ENCODE results near the gene TMEM101. TPM values are rescaled to one million over a fixed set of nuclear protein-coding genes. Genes with fewer than 3 reads are reported as not detected.
A peak's percentile ranks its signal among the peaks of the same experiment; 100 is the strongest.

TMEM101 gene
- total and polyA plus RNA-seq, 2 of the 13 experiments (the other 11 are each of a cell fraction or from before 2014, with no cell fraction given): 72.0 to 100 TPM

- TF ChIP-seq, protein P1, sequence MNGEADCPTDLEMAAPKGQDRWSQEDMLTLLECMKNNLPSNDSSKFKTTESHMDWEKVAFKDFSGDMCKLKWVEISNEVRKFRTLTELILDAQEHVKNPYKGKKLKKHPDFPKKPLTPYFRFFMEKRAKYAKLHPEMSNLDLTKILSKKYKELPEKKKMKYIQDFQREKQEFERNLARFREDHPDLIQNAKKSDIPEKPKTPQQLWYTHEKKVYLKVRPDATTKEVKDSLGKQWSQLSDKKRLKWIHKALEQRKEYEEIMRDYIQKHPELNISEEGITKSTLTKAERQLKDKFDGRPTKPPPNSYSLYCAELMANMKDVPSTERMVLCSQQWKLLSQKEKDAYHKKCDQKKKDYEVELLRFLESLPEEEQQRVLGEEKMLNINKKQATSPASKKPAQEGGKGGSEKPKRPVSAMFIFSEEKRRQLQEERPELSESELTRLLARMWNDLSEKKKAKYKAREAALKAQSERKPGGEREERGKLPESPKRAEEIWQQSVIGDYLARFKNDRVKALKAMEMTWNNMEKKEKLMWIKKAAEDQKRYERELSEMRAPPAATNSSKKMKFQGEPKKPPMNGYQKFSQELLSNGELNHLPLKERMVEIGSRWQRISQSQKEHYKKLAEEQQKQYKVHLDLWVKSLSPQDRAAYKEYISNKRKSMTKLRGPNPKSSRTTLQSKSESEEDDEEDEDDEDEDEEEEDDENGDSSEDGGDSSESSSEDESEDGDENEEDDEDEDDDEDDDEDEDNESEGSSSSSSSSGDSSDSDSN (CRISPR knock-in tag; IDR thresholded peaks at IDR 0.05): peak; percentile 39
- TF ChIP-seq ZFX (CRISPR knock-in tag; IDR thresholded peaks at IDR 0.05; ENCODE audit: low read depth): peak; percentile 77
- TF ChIP-seq KDM4B (CRISPR knock-in tag; IDR thresholded peaks at IDR 0.05): peak; percentile 23; the same call in 1 of the 2 replicates
- TF ChIP-seq EP300 (IDR thresholded peaks at IDR 0.05; ENCODE audit: low read depth in 2 of 2, low read length in 2 of 2): peak in 1 of 2 experiments; percentile 46; a peak in 1 of 4 replicates
- no peak for TF ChIP-seq EP300 (CRISPR knock-in tag; IDR thresholded peaks at IDR 0.05; ENCODE audit: borderline replicate concordance)
- no peak for TF ChIP-seq ZNF264 (CRISPR knock-in tag; IDR thresholded peaks at IDR 0.05)
- TF ChIP-seq SALL2 (CRISPR knock-in tag; IDR thresholded peaks at IDR 0.05): peak; percentile 27; the same call in 1 of the 2 replicates
- no peak for TF ChIP-seq REXO4 (CRISPR knock-in tag; IDR thresholded peaks at IDR 0.05; ENCODE audit: borderline replicate concordance)
- TF ChIP-seq, protein P2, sequence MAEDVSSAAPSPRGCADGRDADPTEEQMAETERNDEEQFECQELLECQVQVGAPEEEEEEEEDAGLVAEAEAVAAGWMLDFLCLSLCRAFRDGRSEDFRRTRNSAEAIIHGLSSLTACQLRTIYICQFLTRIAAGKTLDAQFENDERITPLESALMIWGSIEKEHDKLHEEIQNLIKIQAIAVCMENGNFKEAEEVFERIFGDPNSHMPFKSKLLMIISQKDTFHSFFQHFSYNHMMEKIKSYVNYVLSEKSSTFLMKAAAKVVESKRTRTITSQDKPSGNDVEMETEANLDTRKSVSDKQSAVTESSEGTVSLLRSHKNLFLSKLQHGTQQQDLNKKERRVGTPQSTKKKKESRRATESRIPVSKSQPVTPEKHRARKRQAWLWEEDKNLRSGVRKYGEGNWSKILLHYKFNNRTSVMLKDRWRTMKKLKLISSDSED (CRISPR knock-in tag; IDR thresholded peaks at IDR 0.05): no peak
- TF ChIP-seq ELF3 (CRISPR knock-in tag; IDR thresholded peaks at IDR 0.05): peak; percentile 56
- no peak for TF ChIP-seq SAFB2 (CRISPR knock-in tag; IDR thresholded peaks at IDR 0.05; ENCODE audit: borderline replicate concordance, low read depth)
- TF ChIP-seq ZNF670 (CRISPR knock-in tag; IDR thresholded peaks at IDR 0.05; ENCODE audit: borderline replicate concordance): no peak; the same call in 1 of the 2 replicates
- peak; percentile 63 for TF ChIP-seq TEAD3 (CRISPR knock-in tag; optimal IDR thresholded peaks at IDR 0.05; ENCODE audit: borderline replicate concordance)
- peak; percentile 19 for TF ChIP-seq JARID2 (CRISPR knock-in tag; IDR thresholded peaks at IDR 0.05; ENCODE audit: insufficient replicate concordance)
- peak; percentile 34; the same call in 1 of the 2 replicates for TF ChIP-seq ZNF644 (CRISPR knock-in tag; IDR thresholded peaks at IDR 0.05; ENCODE audit: low read depth)
- TF ChIP-seq ZNF574 (CRISPR knock-in tag; IDR thresholded peaks at IDR 0.05): peak; percentile 51; the same call in 1 of the 2 replicates
- TF ChIP-seq ZNF816 (CRISPR knock-in tag; IDR thresholded peaks at IDR 0.05; ENCODE audit: borderline replicate concordance): peak; percentile 78
- TF ChIP-seq ZSCAN20 (CRISPR knock-in tag; IDR thresholded peaks at IDR 0.05; ENCODE audit: borderline replicate concordance): peak; percentile 97
- TF ChIP-seq ZNF34 (CRISPR knock-in tag; IDR thresholded peaks at IDR 0.05; ENCODE audit: borderline replicate concordance): no peak
Observed at GRCh38 chr17:44001461-44001920, 13.3 kb downstream of the TMEM101 start (continued).

Measured in HepG2 (cell line).